ENCODE measurements around the gene BCAS4.

The BCAS4 gene

DNA sequence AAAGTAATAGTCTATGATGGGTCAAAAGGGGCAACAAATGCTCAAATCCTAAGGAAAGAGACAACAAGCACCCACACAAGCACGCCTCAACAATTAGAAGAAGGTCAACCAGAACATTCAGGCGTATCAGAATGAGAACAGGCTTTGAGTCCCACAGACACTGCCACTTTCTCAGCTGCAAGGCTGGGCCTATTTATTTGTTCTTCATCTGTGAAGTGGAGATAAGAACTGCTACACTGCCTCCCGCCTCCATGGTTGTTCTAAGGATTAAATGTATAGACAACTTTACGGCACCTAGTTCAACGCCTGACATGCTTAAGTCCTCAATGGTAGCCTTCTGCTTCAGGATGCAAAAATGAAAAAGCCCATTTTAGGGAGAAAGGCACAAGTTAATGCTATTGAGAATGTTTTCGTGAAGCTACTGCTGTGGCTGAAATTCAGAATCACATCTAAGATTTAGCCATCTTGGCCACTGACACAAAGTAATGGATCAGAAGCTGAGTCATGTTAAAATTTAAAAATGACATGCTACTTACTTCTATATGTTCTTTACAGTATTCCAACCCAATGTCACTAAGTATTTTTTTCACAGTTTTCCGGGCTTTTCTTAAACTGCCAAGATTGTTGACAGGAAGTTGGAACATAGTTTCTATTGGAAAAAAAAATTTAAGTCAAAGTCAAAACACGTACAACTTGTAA lies 108.6 kb downstream of the BCAS4 start:
- DNase-seq: no peak

DNA sequence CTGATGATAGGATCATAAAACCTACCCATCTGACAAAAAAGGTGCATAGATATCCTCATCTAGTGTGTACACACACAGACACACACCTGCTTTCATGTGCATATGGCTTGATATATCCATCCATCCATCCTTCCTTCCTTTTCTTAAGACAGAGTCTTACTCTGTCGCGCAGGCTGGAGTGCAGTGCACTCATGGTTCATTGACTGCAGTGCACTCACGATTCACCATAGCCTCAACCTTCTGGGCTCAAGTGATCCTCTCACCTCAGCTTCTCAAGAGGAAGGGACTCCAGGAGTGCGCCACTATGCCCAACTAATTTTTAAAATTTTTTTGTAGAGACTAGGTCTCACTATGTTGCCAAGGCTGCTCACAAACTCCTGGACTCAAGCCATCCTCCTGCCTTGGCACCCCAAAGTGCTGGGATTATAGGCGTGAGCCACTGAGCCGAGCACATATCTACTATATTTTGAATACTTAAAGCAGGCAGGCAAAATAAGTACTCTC lies 109.3 kb downstream of the BCAS4 start:
- no peak for DNase-seq

DNA sequence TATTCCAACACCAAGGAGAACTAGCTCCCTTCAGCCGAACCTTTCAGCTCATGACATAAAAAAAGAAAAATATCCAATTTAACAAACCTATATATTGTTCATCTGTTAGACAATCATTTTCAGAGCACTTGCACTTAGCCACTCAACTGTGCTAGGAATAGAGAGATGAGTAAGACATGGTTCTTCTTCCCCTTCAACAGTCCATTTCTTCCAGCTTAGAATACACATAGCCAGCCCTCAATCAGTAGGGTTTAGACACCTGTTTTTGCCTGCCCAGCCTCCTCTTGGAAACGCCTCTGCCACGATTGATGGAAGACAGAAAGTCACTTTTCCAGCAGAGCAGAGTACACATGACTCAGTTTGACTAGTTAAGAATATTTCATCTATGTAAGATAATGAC lies 114.6 kb downstream of the BCAS4 start:
- DNase-seq: no peak

DNA sequence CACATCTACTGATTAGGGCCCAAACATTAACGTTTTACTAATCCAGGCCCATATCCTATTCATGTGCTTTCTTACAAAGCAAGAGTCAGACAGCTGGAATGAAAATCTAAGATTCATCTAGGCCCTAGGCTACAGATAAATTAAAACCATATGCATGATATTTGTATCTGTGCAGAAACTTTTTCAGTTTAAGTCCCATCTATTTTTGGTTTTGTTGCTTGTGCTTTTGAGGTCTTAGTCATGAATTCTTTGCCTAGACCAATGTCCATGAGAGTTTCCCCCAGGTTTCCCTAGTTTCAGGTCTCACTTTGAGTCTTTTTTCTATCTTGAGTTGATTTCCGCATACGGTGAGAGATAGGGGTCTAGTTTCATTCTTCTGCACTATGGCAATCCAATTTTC lies 116.2 kb downstream of the BCAS4 start:
- DNase-seq: no peak

GRCh38 chr20:50911716-50912115 lies 116.9 kb downstream of the BCAS4 start:
- DNase-seq: no peak

DNA sequence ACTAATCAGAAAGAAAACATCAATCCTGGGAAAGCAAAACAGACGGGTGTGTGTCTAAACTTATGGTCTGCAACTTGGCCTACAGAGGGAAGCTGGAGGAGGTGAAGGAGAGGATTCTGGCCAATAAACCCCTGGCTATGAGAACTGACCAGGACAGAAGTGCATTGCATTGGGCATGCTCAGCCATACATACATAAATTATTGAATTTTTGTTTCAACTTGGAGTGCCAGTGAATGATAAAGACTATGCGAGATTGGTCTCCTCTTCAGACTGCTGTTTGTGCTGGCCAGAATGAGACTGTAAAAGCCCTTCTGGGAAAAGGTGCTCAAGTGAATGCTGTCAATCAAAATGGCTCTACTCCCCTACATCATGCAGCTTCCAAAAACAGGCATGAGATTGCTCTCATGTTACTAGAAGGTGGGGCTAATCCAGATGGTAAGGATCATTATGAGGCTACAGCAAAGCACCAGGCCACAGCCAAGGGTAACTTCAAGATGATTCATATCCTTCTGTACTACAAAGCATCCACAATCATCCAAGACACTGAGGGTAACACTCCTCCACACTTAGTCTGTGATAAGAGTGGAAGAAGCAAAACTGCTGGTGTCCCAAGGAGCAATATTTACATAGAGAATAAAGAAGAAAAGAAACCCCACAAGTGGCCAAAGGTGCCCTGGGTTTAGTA lies 119.0 kb downstream of the BCAS4 start:
- no peak for DNase-seq

DNA sequence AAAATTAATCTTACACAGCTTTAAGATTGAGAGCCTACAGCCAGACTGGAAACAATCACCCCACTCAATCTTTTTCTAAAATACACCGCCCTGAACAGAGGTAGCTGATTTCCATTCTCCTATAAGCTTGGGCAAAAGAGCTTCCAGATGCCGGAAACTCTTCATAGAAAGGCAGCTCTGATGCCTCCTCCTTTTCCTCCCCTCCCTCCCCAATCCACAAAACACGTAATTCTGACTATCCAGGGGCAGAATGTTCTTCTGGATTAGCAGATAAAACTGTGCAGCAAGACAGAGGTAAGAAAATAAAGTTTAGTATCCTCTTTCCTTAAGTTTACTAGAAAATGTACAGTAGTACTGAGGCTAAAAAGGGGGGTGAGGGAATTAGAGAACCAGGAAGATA lies 120.6 kb downstream of the BCAS4 start:
- no peak for DNase-seq

DNA sequence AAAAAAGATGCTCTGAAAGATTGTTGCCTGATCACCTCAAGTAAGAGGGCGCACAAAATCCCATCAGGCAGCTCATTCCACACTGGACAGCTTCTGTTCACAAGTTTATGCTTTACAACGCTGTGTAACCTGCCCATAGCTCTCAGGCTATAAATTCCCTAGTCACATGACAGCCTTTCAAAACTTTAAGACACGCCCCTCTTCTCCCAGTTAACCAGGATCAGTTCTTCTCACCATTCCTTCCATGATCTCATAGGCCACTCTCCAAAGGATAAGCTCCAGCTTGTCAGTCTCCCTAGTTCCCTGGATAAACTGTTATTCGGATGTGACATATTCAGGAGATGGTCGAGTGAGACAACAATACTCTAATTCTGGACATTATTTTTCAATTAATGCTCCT lies 121.4 kb downstream of the BCAS4 start:
- no peak for DNase-seq

DNA sequence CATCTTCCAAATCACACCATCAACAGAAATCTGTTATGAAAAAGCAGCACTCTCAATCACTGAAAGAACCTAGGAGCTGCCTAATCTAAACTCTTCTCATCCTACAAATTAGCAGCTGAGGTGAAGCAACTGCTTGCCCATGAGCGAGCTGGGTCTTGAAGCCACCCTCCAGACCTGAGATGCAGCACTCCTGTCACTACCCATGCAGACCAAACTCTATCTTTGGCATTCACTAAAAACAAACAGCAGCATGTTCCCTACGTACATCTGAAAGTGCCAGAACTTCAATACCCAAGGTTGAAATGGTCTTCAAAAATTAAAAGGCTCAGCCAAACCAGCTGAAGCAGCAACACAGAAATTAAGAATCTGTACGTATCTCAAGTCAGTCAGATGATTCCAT lies 122.1 kb downstream of the BCAS4 start:
- DNase-seq: no peak

GRCh38 chr20:50918403-50918802 lies 123.5 kb downstream of the BCAS4 start:
- DNase-seq: no peak

- DNase-seq: peak in 5 of 56 donors; percentile 1 to 23 (median 9)
These were observed 124.7 kb downstream of the BCAS4 start for GRCh38 chr20:50919567-50919966.

DNA sequence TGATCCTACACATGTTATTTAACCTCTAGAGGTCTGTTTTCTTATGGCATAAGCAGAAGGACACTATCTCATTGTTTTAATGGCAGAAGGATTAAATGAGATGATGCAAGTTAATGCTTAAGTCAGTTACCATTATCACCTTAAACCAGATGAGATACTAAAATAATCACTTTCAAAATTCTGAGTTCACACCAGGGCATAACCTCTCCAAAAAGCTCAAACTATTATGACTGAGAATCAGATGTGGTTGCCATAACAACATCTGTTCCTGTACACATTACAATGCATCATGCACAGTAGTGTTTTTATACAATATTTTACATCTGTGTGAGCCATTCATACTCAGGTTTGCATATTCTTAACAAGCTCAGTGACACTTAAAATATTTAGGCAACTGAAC lies 126.1 kb downstream of the BCAS4 start:
- no peak for DNase-seq

- no peak for DNase-seq
These were observed 127.1 kb downstream of the BCAS4 start for GRCh38 chr20:50921803-50922501.

GRCh38 chr20:50924261-50924920 lies 129.5 kb downstream of the BCAS4 start:
- no peak for DNase-seq

GRCh38 chr20:50926530-50926929 lies 131.7 kb downstream of the BCAS4 start:
- no peak for DNase-seq
